NCI-H187 (cell line): ENCODE measurements around the gene OR51D1.

Source experiments
- DNase-seq, 2 experiments: peaks; one replicate each; lab custom pipeline; 2025; lab: John Stamatoyannopoulos, UW

Gene OR51D1

DNA sequence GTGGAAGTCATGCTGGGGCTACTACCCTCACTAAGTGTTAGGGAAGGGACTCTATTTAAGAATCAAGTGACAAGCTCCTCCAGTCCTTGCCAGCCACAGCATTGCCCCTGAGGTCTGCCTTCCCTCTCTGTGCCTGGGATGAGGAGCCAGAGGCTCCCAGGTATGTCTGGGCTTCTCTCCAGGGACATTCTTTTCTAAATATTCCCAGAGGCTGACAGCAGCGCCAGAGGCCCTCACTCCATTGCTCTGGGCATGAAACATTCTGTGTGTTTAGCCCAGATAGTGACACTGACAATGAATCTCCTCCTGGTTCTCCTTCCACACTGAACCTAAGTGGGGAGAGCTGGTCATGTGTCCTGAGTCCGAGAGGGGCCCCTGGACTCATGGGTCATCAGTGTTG lies 8.7 kb downstream of the OR51D1 start:
- no peak for DNase-seq

DNA sequence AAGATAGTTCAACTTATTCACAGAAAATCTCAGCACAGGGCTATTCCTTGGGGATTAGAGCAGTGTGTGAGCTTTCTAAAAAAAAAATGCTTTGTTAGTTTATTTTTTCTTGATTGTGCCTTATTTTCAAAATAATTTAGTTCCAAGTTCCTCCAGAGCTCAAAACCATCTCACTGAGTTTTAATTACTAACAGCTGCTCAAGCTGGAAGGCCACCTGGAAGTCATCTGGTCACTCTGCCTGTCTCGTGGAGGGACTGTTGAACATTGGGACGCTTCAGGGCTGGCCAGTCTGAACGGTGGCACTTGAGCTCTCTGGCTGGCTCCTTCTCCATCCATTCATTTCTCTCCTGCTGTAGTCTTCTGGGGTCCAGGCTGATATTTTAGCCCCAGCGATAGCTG lies 10.5 kb downstream of the OR51D1 start:
- DNase-seq = no peak

DNA sequence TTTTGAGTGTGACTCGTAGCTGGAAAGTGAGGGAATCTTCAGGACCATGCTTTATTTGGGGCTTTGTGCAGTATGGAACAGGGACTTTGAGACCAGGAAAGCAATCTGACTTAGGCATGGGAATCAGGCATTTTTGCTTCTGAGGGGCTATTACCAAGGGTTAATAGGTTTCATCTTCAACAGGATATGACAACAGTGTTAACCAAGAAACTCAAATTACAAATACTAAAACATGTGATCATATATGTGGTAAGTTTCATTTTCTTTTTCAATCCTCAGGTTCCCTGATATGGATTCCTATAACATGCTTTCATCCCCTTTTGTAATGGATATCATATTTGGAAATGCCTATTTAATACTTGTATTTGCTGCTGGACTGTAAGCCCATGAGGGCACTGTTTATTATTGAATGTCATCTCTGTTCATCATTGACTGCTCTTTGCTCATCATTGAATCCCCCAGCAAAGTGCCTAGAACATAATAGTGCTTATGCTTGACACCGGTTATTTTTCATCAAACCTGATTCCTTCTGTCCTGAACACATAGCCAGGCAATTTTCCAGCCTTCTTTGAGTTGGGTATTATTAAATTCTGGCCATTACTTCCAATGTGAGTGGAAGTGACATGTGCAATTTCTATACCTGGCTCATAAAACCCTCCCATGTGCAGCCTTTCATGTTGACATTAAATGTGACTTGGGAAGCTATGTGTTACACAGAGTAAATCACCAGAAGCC lies 17.5 kb downstream of the OR51D1 start:
- DNase-seq = no peak

DNA sequence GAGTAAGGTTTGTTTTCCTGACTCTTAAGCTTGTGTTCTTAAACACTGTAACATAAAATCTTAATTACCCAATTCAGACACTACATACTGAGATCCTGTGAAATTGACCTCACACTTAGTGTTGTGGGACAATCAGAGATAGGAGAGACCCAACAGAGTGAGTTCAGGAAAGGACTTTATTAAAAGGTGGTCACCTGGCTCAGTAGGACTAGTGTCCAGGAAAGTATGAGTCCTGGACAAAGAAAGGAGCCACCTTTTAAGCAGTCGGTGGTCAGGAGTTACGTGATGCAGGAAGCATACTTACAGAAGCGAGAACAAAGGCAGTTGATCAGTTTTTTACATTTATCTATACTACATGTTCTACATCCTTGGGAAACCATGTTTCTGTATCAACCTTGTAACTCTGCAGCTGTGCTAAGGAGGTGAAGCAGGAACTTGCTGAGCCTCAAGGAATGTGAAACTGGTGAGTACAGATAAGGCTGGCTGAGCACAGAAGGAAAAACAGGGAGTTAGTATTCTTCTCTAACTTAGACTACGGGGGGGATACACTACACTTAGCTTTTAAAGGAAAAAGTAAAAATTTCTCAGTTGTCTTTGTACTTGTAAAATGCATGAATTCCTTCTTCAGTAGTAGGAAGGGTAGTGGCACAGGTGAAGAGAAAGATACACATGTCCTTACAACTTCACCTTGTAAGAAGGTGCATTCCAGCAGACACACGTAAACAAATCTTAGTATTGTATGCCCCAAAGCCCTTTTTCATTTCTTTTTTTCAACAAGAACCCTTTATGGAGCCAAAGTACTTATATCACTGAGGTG lies 21.6 kb downstream of the OR51D1 start:
- DNase-seq = no peak

DNA sequence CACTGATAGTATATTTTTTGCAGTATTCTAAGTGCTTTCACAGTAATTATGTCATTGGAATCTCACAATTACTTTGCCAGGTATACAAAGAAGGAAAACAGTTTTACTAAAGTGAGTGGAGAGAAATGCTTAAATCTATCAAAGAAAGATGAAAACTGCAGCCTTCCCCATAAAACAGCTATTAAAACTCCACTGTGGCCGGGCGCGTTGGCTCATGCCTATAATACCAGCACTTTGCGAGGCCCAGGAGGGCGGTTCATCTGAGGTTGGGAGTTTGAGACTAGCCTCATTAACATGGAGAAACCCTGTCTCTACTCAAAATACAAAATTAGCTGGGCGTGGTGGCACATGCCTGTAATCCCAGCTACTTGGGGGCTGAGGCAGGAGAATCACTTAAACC lies 25.6 kb downstream of the OR51D1 start:
- DNase-seq = no peak

DNA sequence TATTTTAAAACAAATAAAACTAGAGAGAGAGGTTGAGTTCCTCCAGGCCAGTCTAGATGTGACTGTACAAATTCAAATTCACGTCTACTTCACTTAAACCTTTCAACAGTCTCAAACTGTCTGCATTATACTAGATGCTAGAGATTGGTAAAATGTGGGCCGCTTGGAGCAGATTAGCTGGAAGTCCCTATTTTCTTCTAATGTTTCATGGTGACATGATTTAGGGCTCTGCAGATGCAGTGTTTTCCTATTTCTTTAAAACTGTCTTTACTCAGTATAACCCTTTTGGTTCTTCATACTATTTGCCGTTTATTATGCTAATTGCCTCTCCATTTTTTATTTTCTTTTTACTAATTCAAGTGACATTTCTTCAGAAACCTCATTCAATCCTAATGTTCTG lies 26.9 kb downstream of the OR51D1 start:
- DNase-seq = no peak

DNA sequence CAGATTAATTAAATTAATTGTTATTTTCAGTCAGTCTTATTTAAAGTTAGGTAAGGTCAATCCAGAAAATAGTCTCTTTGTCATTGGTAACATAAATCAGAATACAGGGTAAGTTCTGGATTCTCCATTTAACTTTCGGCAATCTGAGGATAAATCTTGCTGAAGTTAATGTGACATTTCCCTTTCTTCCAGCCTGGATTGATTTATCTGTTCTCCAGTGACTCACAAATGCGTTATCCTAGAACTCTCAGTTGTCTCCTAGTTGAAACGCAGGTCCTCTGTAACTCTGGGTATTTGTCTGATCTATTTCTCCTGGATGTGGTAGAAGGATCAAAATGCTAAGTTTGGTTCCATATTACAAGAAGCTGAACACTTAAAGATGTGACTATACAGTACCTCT lies 27.5 kb downstream of the OR51D1 start:
- no peak for DNase-seq

DNA sequence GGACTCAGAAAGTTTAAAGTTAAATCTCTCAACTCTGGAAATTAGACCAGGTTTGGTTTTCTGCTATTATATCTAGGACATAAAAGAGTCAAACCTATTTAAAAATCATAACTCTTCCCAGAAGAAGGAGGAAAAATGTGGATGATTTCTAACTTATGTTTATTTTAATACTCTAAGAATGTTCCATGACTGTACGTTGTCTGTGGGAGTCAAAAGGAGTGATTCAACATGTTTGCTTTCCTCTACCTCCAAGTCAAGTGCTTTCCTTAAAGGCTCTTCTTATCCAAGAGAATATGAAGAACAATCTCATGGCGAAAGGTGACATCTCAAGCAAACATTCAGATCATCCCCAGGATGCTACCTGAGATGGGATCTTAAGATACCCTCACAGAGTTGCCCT lies 28.1 kb downstream of the OR51D1 start:
- DNase-seq = no peak

DNA sequence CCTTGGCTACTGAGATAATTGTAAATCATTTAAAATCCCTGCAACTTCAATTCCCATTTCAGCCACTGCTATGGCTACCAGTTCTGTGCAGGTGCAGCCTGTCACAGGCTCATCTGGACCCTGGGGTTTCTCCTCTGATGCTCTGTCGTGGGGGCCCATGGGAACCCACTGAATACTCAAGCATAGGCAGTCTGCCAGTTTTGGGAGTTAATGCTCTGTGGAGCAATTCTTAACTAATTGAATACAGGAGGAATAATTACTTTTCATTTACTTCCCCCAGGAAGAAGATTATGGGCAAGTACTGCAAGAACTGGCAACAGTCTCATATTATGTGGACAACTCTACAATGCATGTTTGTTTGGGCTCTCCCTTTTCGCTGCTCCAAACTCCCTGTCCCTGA lies 34.5 kb downstream of the OR51D1 start:
- DNase-seq = no peak

DNA sequence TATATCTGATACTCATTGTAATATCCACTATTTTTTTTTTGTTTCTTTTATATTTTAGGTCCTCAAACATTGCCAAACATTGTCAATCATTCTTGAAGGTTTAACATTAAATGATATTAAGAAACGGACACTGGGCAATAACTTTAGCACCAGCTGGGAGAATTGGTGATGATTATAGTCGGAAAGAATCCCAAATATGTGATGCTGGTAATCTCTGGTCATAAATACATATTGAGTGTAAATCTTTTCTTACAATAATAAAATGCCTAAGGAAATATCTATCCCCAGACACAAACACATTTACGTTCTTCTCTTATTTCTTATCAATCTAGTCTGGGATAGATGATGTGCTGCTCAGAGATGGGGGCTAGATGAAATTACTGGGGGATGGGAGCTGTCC lies 35.2 kb downstream of the OR51D1 start:
- no peak for DNase-seq

DNA sequence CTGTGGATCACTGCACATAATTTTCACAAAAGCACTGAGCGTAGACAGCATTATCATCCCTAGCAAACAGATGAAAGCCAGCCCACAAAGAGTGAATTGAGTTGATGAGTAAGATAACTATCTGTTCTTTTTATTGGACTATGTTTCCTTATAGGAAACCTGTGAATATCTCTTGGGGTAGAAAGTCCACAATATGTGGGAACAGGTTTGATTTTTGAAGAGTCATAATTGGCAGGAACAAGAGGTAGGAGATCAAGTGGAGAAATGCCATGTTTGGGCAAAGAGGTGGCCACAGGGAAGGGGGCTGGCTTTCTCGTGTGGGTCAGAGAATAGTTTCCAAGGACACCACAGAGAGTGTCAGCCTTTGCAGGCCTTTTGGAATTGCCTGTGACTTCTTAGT lies 36.5 kb downstream of the OR51D1 start:
- no peak for DNase-seq

DNA sequence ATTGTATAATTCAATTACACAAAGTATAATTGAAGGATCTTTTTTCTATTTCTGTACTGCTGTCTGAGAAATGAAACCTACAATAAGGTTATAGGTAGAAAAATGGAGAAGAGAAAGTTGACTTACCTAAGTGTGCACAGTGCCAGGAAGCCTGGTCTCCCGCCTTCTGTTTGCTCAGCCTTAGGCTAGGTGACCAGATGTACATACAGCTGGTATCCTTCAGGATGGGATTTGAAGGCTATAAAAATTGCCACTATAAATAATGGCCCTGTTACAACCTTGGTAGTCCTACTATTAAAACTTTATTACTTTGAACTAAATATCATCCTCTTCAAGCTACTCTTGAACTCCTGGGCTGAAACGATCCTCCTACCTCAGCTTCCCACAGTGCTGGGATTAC lies 40.7 kb downstream of the OR51D1 start:
- peak in 1 of 2 experiments; percentile 7 for DNase-seq

DNA sequence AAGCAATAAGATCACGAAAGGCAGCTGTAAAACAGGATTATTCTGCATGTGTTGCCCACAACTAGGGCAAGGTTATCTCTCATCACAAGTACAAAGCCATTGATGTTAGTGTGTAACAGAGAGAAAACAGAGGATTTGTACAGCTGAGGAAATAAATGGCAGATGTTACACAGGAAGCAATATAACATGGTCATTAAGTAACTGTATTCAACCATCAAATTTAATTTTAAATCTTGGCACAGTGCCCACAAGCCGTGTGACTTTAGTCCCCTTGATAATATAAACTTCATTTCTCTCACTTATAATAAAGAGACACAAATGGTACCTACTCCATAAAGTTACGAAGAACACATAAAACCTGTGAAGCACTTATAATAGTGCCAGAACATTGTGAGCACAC lies 43.1 kb downstream of the OR51D1 start:
- DNase-seq = no peak

DNA sequence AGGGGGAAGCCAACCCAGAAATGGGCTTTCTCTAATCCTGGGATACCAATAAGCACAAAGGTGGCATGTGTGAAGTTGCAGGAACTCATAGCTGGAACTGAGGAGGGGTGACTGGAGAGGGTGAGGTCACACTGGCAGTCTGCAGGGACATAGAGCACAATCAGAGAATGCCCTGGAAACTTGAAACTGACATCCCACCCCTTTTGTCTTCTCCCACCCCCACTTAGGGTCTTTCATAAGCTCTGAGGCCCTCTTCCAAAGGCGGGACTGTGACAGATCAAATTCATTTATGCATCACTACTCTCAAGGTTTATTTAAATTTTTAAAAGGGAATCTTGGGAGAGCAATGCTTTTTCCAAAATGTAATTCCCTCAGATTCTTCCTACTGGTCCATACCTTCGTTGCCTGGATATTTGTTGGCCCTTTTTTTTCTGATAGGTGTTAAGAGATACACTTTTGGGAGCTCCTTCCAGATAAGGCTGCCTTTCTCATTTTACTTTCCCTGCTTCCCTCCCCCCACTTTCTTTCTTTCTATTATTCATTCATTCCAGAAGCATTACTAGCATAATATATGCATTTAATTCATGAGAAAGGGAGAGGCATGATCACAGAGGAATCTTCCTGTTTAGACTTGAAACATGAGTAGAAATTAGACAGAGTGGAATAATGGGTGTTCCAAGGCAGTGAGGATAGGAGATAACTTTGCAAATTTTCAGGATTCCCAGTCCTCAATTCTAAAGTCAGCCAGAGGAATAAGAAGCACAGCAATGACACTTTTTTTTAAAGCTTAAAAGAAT lies 45.5 kb downstream of the OR51D1 start:
- DNase-seq = no peak

DNA sequence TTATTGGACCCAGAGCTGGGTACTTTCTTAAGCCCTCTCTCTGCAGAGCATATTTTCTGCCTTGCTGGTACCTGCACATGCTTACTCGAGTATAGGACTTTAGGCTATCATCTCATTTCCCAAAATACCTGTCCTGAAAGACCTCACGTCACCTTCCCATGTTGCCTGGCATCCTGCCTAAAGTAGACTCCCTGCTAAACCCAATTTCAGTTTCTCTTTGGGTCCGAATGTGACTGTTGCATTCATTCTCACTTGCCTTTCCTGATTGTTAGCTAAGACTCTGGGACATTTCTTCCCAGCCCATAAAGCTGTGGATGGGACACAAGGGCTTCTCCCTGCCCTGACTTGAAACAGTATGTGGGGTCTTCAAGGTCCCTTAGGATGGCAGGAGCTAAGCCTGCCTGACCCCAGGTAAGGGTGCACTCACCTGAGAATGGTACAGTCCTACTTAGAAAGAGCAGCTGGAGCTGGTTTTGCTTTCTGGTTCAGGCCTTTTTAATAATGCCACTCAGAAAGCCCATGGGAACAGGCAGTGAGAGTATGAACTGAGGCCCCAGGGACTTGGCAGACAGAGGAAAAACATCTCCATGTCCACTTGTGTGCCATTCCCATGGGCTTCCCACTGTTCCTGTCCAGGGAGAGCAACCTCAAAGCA lies 47.5 kb downstream of the OR51D1 start:
- peak in 1 of 2 experiments; percentile 15 for DNase-seq
